HG03460 (cell line): ENCODE measurements around the gene MIGA1.
"Not testable (repeated sequence)": the region's sequence is repeated elsewhere in the genome, so short reads cannot be mapped to it uniquely, and the experiment has no call there.

Experiments
- ATAC-seq: cut with Tn5 transposase; IDR thresholded peaks from one replicate; pipeline ENCODE4 v1.9.1; 2021; ENCODE audit not compliant: unreplicated experiment

MIGA1 gene

DNA sequence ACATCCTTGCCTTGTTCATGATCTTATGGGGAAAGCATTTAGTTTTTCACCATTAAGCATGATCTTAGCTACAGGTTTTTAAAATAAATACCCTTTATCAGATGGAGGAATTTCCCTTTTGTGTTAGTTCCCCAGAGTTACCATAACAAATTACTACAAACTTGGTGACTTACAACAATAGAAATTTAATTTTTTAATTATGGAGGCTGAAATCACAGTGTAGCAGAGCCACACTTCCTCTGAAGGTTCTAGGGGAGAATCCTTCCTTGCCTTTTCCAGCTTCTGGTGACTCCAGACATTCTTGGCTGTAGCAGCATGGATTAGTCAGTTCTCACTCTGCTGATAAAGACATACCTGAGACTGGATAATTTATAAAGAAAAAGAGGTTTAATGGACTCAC, 18.5 kb downstream of the MIGA1 start:
- no peak for ATAC-seq

GRCh38 chr1:77802026-77802425, 22.6 kb downstream of the MIGA1 start:
- ATAC-seq, result no peak

DNA sequence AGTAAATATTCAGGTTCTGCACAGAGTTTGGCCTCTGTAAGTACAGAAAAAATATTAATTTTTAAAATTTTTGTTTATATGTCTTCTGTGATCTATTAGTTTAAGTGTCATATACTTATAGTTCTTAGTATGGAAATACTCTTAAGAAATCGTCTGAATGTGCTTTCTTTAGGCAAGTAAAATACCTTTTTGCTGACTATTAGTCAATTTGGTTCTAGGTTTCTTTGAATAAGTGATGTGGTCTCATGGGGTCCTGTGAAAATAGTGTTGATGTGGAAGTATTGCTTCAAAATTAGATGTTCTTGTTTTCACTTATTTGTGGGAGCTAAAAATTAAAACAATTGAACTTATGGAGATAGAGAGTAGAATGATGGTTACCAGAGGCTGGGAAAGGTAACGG, 23.9 kb downstream of the MIGA1 start:
- no peak for ATAC-seq

DNA sequence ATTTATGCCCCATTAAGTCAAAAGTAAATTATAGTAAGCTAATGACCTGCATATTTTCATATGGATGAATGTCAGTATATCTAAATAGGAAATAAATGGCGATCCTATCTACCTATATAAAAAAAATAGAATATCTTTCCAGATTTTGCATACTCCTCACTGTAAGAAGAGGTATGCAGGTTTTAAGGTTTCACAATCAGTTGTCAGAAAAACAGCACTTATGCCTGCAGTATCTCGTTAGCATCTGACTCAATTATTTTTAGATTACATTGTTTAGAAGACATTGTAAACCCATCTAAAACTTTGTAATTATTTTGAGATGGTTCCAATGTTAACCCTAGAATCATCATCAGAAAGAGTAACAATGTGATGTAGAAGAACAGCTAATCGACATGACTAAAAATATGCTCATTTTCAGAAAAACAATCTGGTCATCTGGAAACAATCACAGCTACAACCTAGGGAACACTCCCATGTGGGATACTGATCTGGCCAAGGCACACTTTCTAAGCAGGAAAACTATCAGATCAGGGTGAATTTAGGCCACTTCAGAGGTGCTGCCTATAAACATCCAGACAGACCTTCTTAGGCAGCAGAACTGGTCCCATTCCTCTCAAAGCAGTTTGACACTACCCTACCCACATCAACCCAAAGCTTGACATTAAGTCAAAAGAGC, 30.5 kb downstream of the MIGA1 start:
- ATAC-seq, result not testable (repeated sequence)

GRCh38 chr1:77811589-77811988, 32.1 kb downstream of the MIGA1 start:
- not testable (repeated sequence) for ATAC-seq

GRCh38 chr1:77817368-77818209, 38.1 kb downstream of the MIGA1 start:
- no peak for ATAC-seq

DNA sequence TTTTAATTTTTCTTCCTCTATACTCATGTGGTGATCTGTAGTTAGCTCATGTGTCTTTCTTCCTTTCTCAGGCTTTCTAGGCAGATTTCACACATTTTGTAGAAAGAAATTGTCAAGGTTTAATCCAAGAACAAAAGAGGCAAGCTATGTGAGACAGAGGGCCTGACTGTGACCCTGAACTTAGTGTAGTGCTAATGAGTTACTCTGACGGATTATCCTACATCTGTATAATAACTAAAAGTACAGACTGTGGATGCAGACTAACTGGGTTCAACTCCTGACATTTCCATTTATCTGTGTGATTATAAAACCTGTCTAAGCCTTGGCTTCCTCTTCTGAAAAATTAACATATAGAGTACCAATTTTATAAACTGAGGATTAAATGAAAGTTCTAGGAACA, 40.7 kb downstream of the MIGA1 start:
- no peak for ATAC-seq

DNA sequence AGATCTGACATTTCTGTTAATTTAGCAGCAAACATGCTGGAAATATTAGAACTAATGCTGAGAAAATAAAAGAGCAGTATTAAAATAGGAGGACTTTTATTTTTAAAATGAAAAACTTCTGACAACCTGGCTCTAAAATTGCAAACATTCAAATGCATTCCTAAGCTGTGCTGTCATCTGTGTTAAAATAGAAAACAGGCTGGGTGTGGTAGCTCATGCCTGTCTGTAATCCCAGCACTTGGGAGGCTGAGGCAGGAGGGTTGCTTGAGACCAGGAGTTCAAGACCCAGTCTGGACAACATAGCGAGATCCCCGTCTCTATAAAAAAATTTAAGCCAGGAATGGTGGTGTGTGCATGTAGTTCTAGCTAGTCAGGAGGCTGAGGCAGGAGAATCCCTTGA, 44.6 kb downstream of the MIGA1 start:
- no peak for ATAC-seq

- no peak for ATAC-seq
These were observed 45.2 kb downstream of the MIGA1 start for GRCh38 chr1:77824694-77825093.

DNA sequence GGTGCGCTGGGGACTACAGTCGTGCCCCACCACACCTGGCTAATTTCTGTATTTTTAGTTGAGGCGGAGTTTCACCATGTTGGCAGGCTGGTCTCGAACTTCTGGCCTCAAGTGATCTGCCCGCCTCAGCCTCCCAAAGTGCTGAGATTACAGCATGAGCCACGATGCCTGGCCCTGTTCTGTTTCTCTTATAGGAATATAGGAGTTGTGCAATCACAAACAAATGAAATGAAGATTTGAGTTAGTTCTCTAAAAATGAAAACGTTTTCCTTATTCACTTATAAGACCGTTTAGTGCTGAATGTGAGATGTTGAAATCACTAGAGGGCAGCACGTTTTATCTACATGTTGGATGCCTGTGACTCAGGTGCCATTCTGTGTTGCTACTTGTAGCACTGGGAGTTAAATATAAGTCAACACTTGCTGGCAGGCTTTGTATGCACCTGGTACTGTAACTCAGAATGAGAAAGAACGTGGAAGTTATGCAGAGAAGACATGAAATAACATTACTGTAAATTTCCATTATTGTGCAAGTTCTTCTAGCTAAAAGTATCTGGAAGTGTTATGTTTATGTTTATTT, 45.8 kb downstream of the MIGA1 start:
- ATAC-seq, result no peak

DNA sequence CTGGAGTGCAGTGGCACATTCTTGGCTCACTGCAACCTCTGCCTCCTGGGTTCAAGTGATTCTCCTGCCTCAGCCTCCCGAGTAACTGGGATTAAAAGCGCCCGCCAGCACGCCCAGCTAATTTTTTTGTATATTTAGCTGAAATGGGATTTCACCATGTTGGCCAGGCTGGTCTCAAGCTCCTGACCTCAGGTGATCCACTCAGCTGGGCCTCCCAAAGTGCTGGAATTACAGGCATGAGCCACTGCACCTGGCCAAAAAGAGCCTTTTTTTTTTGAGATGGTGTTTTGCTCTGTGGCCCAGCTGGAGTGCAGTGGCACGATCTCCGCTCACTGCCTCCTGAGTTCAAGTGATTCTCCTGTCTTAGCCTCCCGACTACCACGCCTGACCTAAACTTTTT, 47.4 kb downstream of the MIGA1 start:
- not testable (repeated sequence) for ATAC-seq

DNA sequence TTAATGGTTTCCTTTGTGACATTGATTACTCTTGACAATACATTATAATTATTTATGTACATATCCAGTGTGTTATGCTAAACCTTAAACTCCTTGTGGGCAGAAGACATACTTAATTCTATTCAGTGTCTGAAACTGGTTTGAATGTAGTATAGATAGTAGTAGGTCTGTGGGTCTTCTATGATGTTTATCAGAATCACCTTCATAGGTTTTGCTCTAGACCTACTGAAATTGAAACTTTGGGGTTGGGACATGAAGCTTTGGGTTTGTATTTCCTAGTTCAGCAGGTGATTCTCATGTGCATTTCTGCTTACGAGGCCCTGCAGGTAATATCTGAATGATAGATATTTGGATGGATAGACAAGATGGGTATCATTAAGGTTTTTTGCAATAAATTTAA, 48.6 kb downstream of the MIGA1 start:
- ATAC-seq, result no peak

- ATAC-seq, result no peak
These were observed 50.4 kb downstream of the MIGA1 start for GRCh38 chr1:77829851-77830250.

GRCh38 chr1:77830946-77831345, 51.5 kb downstream of the MIGA1 start:
- ATAC-seq, result no peak

- no peak for ATAC-seq
These were observed 52.1 kb downstream of the MIGA1 start for GRCh38 chr1:77831566-77831965.

DNA sequence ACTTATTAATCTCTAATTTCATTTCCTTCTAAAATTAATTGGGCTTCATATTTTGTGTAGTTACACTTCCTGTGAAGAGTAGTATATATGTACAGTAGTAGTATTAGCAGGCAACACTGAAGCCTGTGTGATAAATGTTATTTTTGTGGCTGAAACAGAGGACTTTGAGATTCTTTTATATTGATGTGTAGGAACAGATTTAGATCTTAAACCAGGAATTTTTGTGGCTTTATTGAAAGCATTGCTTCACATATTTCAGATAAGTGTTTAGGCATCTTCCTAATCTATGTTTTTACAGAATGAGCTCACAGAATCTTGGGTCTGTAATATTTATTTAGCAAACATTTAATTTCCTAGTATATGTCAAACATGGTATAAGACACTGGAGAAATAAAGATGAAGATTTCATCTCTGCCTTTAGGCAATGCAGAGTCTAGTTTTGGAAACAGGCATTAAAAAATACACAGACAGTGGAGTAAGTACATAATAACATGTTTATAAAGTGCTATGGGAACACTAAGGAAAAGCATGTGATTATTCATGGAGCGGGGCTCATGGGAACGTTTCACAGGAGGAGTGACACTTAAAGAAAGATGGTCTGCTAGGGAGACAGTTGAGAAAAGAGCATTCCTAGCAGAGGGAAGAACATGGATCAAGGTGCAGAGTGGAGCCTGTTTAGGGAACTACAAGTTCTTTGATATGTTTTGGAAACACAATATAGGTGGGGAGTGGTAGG, 52.7 kb downstream of the MIGA1 start:
- ATAC-seq, result no peak

DNA sequence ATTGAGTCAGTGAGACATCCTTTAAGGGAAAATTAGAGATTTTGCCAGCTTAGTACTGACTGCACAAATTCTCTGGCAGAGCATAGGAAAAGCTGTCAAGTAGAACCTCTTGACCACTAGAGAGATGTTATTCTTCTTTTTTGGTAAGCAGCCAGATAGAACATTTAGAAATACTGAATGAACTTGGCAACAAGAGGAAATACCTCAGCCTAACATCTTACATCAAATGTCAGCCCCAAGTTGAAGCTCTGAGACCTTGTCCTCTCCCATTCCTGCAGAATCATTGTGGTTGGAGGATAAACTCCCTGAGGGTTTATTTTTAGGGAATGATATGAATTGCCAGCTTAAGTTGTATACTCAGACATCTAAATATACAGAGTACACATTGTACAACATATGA, 53.5 kb downstream of the MIGA1 start:
- no peak for ATAC-seq

GRCh38 chr1:77833521-77834100, 54.2 kb downstream of the MIGA1 start:
- no peak for ATAC-seq

GRCh38 chr1:77834771-77835334, 55.4 kb downstream of the MIGA1 start:
- no peak for ATAC-seq

- no peak for ATAC-seq
These were observed 62.1 kb downstream of the MIGA1 start for GRCh38 chr1:77841574-77841973.

GRCh38 chr1:77845951-77846350, 66.5 kb downstream of the MIGA1 start:
- no peak for ATAC-seq
